IMR-90 (cell line): ENCODE data around the gene ETFA. TPM values are rescaled to one million over a fixed set of nuclear protein-coding genes. Genes with fewer than 3 reads are reported as not detected.

Experiments used
- ATAC-seq: fragments of 200-7000 bp; cut with Tn5 transposase; 2 replicates; pipeline ENCODE4 v1.9.1; 2020; ENCODE audit warnings: low read depth, mild to moderate bottlenecking, moderate library complexity
- BruUV-seq: library from RNA; stranded (reverse); fragments of 400-500 nt; replicated peaks from 2 replicates; lab custom pipeline; 2021; lab: Mats Ljungman, UMichigan
- CTCF ChIA-PET: fragments of 300-600 bp; formaldehyde crosslinking; extraction: SDS; loops from one replicate; lab custom pipeline; 2021; ENCODE audit warnings: antibody characterized with exemption; lab: Yijun Ruan, JAX
- POLR2A ChIA-PET: fragments of 300-600 bp; sonication (Branson Sonifier 250); formaldehyde crosslinking; loops from one replicate; lab custom pipeline; 2022; ENCODE audit warnings: antibody characterized with exemption; ENCODE audit not compliant: unreplicated experiment; lab: Charles Lee
- DNase-seq: peaks from one replicate; pipeline ENCODE4 v3.0.0; 2013
- H2AFZ ChIP-seq: replicated peaks from 2 replicates; pipeline ENCODE3; 2013; ENCODE audit warnings: low read length, mild to moderate bottlenecking; ENCODE audit not compliant: poor library complexity
- H2AK5ac ChIP-seq: 2 replicates; pipeline ENCODE4 v1.6.1; 2013; ENCODE audit warnings: low read depth, low read length, inconsistent platforms
- H2AK9ac ChIP-seq: replicated peaks from 2 replicates; pipeline ENCODE3; 2013; ENCODE audit warnings: mild to moderate bottlenecking, low read depth, low read length, moderate library complexity; ENCODE audit not compliant: poor library complexity
- H2BK120ac ChIP-seq: 2 replicates; pipeline ENCODE4 v1.6.1; 2013; ENCODE audit warnings: low read depth, low read length, inconsistent platforms
- H2BK15ac ChIP-seq: 3 replicates; pipeline ENCODE4 v1.6.1; 2013; ENCODE audit warnings: low read depth, low read length, inconsistent platforms
- H2BK20ac ChIP-seq: 2 replicates; pipeline ENCODE4 v1.6.1; 2013; ENCODE audit warnings: low read depth, mild to moderate bottlenecking, inconsistent platforms, low read length, moderate library complexity
- H2BK5ac ChIP-seq: 2 replicates; pipeline ENCODE4 v1.6.1; 2013; ENCODE audit warnings: mild to moderate bottlenecking, low read depth, low read length, inconsistent platforms; ENCODE audit not compliant: poor library complexity, severe bottlenecking
- H3K14ac ChIP-seq: replicated peaks from 2 replicates; pipeline ENCODE4 v1.6.1; 2013; ENCODE audit warnings: low read depth, low read length, inconsistent platforms
- H3K18ac ChIP-seq: 2 replicates; pipeline ENCODE4 v1.6.1; 2013; ENCODE audit warnings: low read depth, low read length, control low read depth
- H3K23ac ChIP-seq: 2 replicates; pipeline ENCODE4 v1.6.1; 2013; ENCODE audit warnings: low read depth, low read length, inconsistent platforms
- H3K27ac ChIP-seq: 2 replicates; pipeline ENCODE4 v1.5.1; 2013; ENCODE audit warnings: mild to moderate bottlenecking, control low read depth, low read length; ENCODE audit not compliant: insufficient read depth
- H3K27me3 ChIP-seq: 2 replicates; pipeline ENCODE4 v1.6.1; 2013; ENCODE audit warnings: low read length; ENCODE audit not compliant: control insufficient read depth, insufficient read depth
- H3K36me3 ChIP-seq: 2 replicates; pipeline ENCODE4 v1.6.1; 2013; ENCODE audit warnings: low read length, mixed read lengths; ENCODE audit not compliant: control insufficient read depth, insufficient read depth
- H3K4ac ChIP-seq: 2 replicates; pipeline ENCODE4 v1.6.1; 2013; ENCODE audit warnings: low read depth, low read length, inconsistent platforms
- H3K4me1 ChIP-seq: 2 replicates; pipeline ENCODE4 v1.6.1; 2013; ENCODE audit warnings: low read length, mixed read lengths; ENCODE audit not compliant: control insufficient read depth, insufficient read depth
- H3K4me2 ChIP-seq: 2 replicates; pipeline ENCODE4 v1.6.1; 2013; ENCODE audit warnings: low read depth, mild to moderate bottlenecking, control low read depth, low read length, moderate library complexity
- H3K4me3 ChIP-seq: 2 replicates; pipeline ENCODE4 v1.5.1; 2013; ENCODE audit warnings: low read depth, mild to moderate bottlenecking, control low read depth, low read length, moderate library complexity; ENCODE audit not compliant: insufficient read depth
- H3K56ac ChIP-seq: 2 replicates; pipeline ENCODE4 v1.6.1; 2013; ENCODE audit warnings: low read length, inconsistent platforms; ENCODE audit not compliant: insufficient read depth; ENCODE audit errors: extremely low read depth
- H3K79me1 ChIP-seq, 2 experiments: 2 replicates each; pipeline ENCODE4 v1.6.1; 2013; ENCODE audit warnings: low read length in 2 of 2, inconsistent platforms in 1 of 2, low read depth in 1 of 2
- H3K9ac ChIP-seq: 2 replicates; pipeline ENCODE4 v1.6.1; 2013; ENCODE audit warnings: low read depth, low read length, control low read depth
- H3K9me1 ChIP-seq: 2 replicates; pipeline ENCODE4 v1.6.1; 2013; ENCODE audit warnings: low read length, inconsistent platforms; ENCODE audit not compliant: insufficient read depth
- H3K9me3 ChIP-seq: 2 replicates; pipeline ENCODE4 v1.6.1; 2013; ENCODE audit warnings: low read length; ENCODE audit not compliant: control insufficient read depth, insufficient read depth
- H4K20me1 ChIP-seq: 2 replicates; pipeline ENCODE4 v1.6.1; 2013; ENCODE audit warnings: low read length, inconsistent platforms; ENCODE audit not compliant: insufficient read depth
- H4K5ac ChIP-seq: 2 replicates; pipeline ENCODE4 v1.6.1; 2013; ENCODE audit warnings: mild to moderate bottlenecking, low read depth, low read length, control low read depth
- H4K8ac ChIP-seq, 2 experiments: 2 replicates each; pipeline ENCODE4 v1.6.1; 2013; ENCODE audit warnings: low read depth in 2 of 2, low read length in 2 of 2, control low read depth in 1 of 2, inconsistent platforms in 1 of 2
- H4K91ac ChIP-seq: 2 replicates; pipeline ENCODE4 v1.6.1; 2013; ENCODE audit warnings: low read depth, low read length, inconsistent platforms; ENCODE audit not compliant: insufficient read depth
- CEBPB ChIP-seq: IDR thresholded peaks from 2 replicates; pipeline ENCODE4 v1.6.1; 2012; ENCODE audit warnings: low read depth, low read length, improper control_type of control experiment
- ELK1 ChIP-seq: fragments of 150-350 bp; IDR thresholded peaks from 2 replicates; pipeline ENCODE4 v1.6.1; 2016; ENCODE audit warnings: low read depth, mild to moderate bottlenecking, low read length, moderate library complexity, borderline replicate concordance
- FOS ChIP-seq: fragments of 150-350 bp; IDR thresholded peaks from 2 replicates; pipeline ENCODE4 v1.6.1; 2016; ENCODE audit warnings: low read depth, low read length
- MXI1 ChIP-seq: IDR thresholded peaks from 2 replicates; pipeline ENCODE4 v1.6.1; 2012; ENCODE audit warnings: low read depth, mild to moderate bottlenecking, low read length, moderate library complexity, borderline replicate concordance
- NFE2L2 ChIP-seq: fragments of 150-350 bp; IDR thresholded peaks from 2 replicates; pipeline ENCODE4 v1.6.1; 2016; ENCODE audit warnings: low read depth, mild to moderate bottlenecking, low read length
- WGBS, 2 experiments: methylation state at CpG; one replicate each; pipeline versions ENCODE4 v1.1.5 to v1.1.7; 2013; ENCODE audit warnings: missing lambda C conversion rate in 2 of 2; ENCODE audit not compliant: insufficient read length in 1 of 2; ENCODE audit errors: extremely low coverage in 2 of 2; 5-methylcytosine and 5-hydroxymethylcytosine counted together
- dilution Hi-C: fragments of 300-500 bp; cut with HindIII; formaldehyde crosslinking; loops from one replicate; pipeline ENCODE4 v1.14.3; 2018; ENCODE audit warnings: low sequenced_read_pairs; ENCODE audit not compliant: unreplicated experiment
- in situ Hi-C: fragments of 300-500 bp; cut with MboI; formaldehyde crosslinking; loops from 3 replicates; pipeline ENCODE4 v1.14.3; 2019; ENCODE audit warnings: low sequenced_read_pairs, inconsistent platforms, mixed read lengths
- intact Hi-C: fragments of 100-400 bp; cut with micrococcal nuclease; formaldehyde crosslinking; loops from 2 replicates; pipeline ENCODE4 v1.10.0; 2022
- polyA plus RNA-seq, 3 experiments: library from polyadenylated mRNA; depleted of rRNA; stranded (reverse); fragments of >200 nt; gene quantifications; 2 replicates each; pipeline ENCODE4 v1.2.3, GENCODE V29; 2012; ENCODE audit warnings: low replicate concordance in 1 of 3
- total RNA-seq: library from RNA; depleted of rRNA; stranded (reverse); fragments of >200 nt; gene quantifications from 2 replicates; pipeline ENCODE4 v1.2.3, GENCODE V29; 2012

Gene ETFA
- total and polyA plus RNA-seq, 2 of the 4 experiments (the other 2 are of a cell fraction): 115 to 172 TPM

GRCh38 chr15:76217029-76217881, 94.0 kb downstream of the ETFA start:
- no TSS peak for BruUV-seq
- DNase-seq: peak; percentile 57

More at GRCh38 chr15:76217029-76217881, 94.0 kb downstream of the ETFA start:
- H3K4me1 ChIP-seq: peaks cover 17% of the 10 kb centered on the region
- H3K9me3 ChIP-seq: no peaks in the 10 kb centered on the region; the same call in 1 of the 2 replicates
- WGBS, 2 experiments: 67% methylated on average over 1 of the region's 7 CpGs; no CpG with 5 or more reads in 1 of the 2 experiments
- in situ Hi-C loops (no loop called here), dilution Hi-C loops (no loop called here), intact Hi-C loops (no loop called here)
- peaks cover 0 to 34% of the 10 kb centered on the region in 2 experiments; a peak in 2 of 4 replicates for H3K79me1 ChIP-seq
- no peaks in the 10 kb centered on the region for H3K27me3 ChIP-seq
- ChIA-PET POLR2A (no interaction called here), CTCF (interaction anchor here (0.5 to 1.3 kb wide), 2 partner anchors 113 to 473 kb away, joined by 3 to 4 read pairs; no protein-coding TSS in a partner anchor)
- H3K23ac ChIP-seq: no peak overlapping the region
- no peak overlapping the region for H2AK5ac ChIP-seq
- H2BK120ac ChIP-seq: no peak overlapping the region
- H3K4me2 ChIP-seq: peak overlapping the region; percentile 10; the same call in 1 of the 2 replicates
- peaks cover 13% of the 10 kb centered on the region for H4K20me1 ChIP-seq
- peaks cover 12% of the 10 kb centered on the region; the same call in 1 of the 2 replicates for H3K36me3 ChIP-seq
- no peak overlapping the region for H2BK15ac ChIP-seq
- no peak overlapping the region for H3K56ac ChIP-seq
- H2BK5ac ChIP-seq: no peak overlapping the region
- H4K5ac ChIP-seq: no peak overlapping the region
- no peak overlapping the region for H2AK9ac ChIP-seq
- no peak overlapping the region for H3K4me3 ChIP-seq
- no peak for TF ChIP-seq CEBPB
- no peak for TF ChIP-seq MXI1
- TF ChIP-seq FOS: no peak
- TF ChIP-seq NFE2L2: no peak
- no peak for TF ChIP-seq ELK1
- no peak overlapping the region for H3K4ac ChIP-seq
- H3K14ac ChIP-seq: no peak overlapping the region
- no peak overlapping the region for H4K8ac ChIP-seq
- H3K27ac ChIP-seq: no peak overlapping the region
- no peak overlapping the region for H3K18ac ChIP-seq
- peaks cover 16% of the 10 kb centered on the region for H3K9me1 ChIP-seq
- peak; percentile 55 for ATAC-seq
- no peak overlapping the region for H4K91ac ChIP-seq
- no peak overlapping the region for H2AFZ ChIP-seq
- H2BK20ac ChIP-seq: no peak overlapping the region
- H3K9ac ChIP-seq: no peak overlapping the region
